Measurements from ENCODE around the gene P4HA2. TPM values are rescaled to one million over a fixed set of nuclear protein-coding genes. Genes with fewer than 3 reads are reported as not detected.

Gene P4HA2
- total RNA-seq, 5 donors from 2014 or later (not counting 1 experiment from before 2014, with no cell fraction given), result 0.50 to 0.99 (median 0.98) TPM; not detected in 2

- H3K4me1 Mint-ChIP-seq, result peaks cover 4 to 19% (median 5%) of the 10 kb centered on the region in 3 donors
- ATAC-seq (replicated peaks in 1 of 4), result no peak
- no peaks in the 10 kb centered on the region for H3K36me3 Mint-ChIP-seq
- H3K36me3 ChIP-seq (ENCODE audit: control insufficient read depth in 2 of 2, extremely low read depth in 1 of 2, insufficient read depth in 1 of 2, low read length in 1 of 2), result no peaks in the 10 kb centered on the region
- peaks cover 0 to 2% of the 10 kb centered on the region in 2 experiments for H3K4me1 ChIP-seq (ENCODE audit: control insufficient read depth in 1 of 2, extremely low read depth in 1 of 2, insufficient read depth in 2 of 2, low read length in 2 of 2)
- DNase-seq, result no peak
- H3K27ac Mint-ChIP-seq, result no peak overlapping the region
- no peaks in the 10 kb centered on the region for H3K9me3 ChIP-seq
- no peaks in the 10 kb centered on the region for H3K9me3 Mint-ChIP-seq
- peaks cover 19 to 21% of the 10 kb centered on the region in 2 donors for H3K27me3 Mint-ChIP-seq
- peaks cover 0 to 12% of the 10 kb centered on the region in 2 experiments for H3K27me3 ChIP-seq (replicated peaks in 1 of 2; ENCODE audit: control insufficient read depth in 2 of 2, extremely low read depth in 1 of 2, insufficient read depth in 2 of 2, low read length in 1 of 2)
- H3K4me3 ChIP-seq (ENCODE audit: control insufficient read depth in 1 of 2, extremely low read depth in 1 of 2, low read length in 1 of 2), result no peak overlapping the region
- H3K4me3 Mint-ChIP-seq, result no peak overlapping the region
- no peak overlapping the region for H3K27ac ChIP-seq (ENCODE audit: low read length)
- ChIA-PET CTCF (no interaction called here), POLR2A (no interaction called here)
- WGBS (ENCODE audit: insufficient coverage), result no CpG with 5 or more reads among the region's 1 CpG
These were observed 5.4 kb upstream of the P4HA2 start for GRCh38 chr5:132233081-132233480.

GRCh38 chr5:132232465-132232864 lies 4.8 kb upstream of the P4HA2 start:
- no peaks in the 10 kb centered on the region for H3K9me3 Mint-ChIP-seq
- H3K4me1 Mint-ChIP-seq, result peaks cover 4 to 19% (median 5%) of the 10 kb centered on the region in 3 donors
- Histone ChIP-seq H3K9me3 (no peaks in the 10 kb centered on the region), H3K27ac (ENCODE audit: low read length) (no peak overlapping the region), H3K27me3 (replicated peaks in 1 of 2; ENCODE audit: control insufficient read depth in 2 of 2, extremely low read depth in 1 of 2, insufficient read depth in 2 of 2, low read length in 1 of 2) (peaks cover 0 to 13% of the 10 kb centered on the region in 2 experiments), H3K4me3 (ENCODE audit: control insufficient read depth in 1 of 2, extremely low read depth in 1 of 2, low read length in 1 of 2) (no peak overlapping the region), H3K36me3 (ENCODE audit: control insufficient read depth in 2 of 2, extremely low read depth in 1 of 2, insufficient read depth in 1 of 2, low read length in 1 of 2) (no peaks in the 10 kb centered on the region), H3K4me1 (ENCODE audit: control insufficient read depth in 1 of 2, extremely low read depth in 1 of 2, insufficient read depth in 2 of 2, low read length in 2 of 2) (peaks cover 0 to 4% of the 10 kb centered on the region in 2 experiments)
- no peak for ATAC-seq (replicated peaks in 1 of 4)
- 77% methylated on average over 2 of the region's 3 CpGs for WGBS (ENCODE audit: insufficient coverage)
- ChIA-PET CTCF (no interaction called here), POLR2A (no interaction called here)
- peaks cover 19 to 21% of the 10 kb centered on the region in 2 donors for H3K27me3 Mint-ChIP-seq
- no peaks in the 10 kb centered on the region for H3K36me3 Mint-ChIP-seq
- H3K27ac Mint-ChIP-seq, result no peak overlapping the region
- DNase-seq, result no peak
- no peak overlapping the region for H3K4me3 Mint-ChIP-seq

GRCh38 chr5:132230871-132231270 lies 3.2 kb upstream of the P4HA2 start:
- Mint-ChIP-seq H3K27me3 (peaks cover 22 to 27% of the 10 kb centered on the region in 2 donors), H3K4me1 (peaks cover 6 to 25% (median 7%) of the 10 kb centered on the region in 3 donors), H3K36me3 (no peaks in the 10 kb centered on the region), H3K27ac (no peak overlapping the region), H3K9me3 (no peaks in the 10 kb centered on the region), H3K4me3 (no peak overlapping the region)
- WGBS (ENCODE audit: insufficient coverage), result 83% methylated on average over 8 of the region's 9 CpGs
- peaks cover 3 to 26% of the 10 kb centered on the region in 2 experiments for H3K27me3 ChIP-seq (replicated peaks in 1 of 2; ENCODE audit: control insufficient read depth in 2 of 2, extremely low read depth in 1 of 2, insufficient read depth in 2 of 2, low read length in 1 of 2)
- ChIA-PET POLR2A (no interaction called here), CTCF (no interaction called here)
- ATAC-seq (replicated peaks in 1 of 4) (no peak), DNase-seq (no peak)
- H3K4me3 ChIP-seq (ENCODE audit: control insufficient read depth in 1 of 2, extremely low read depth in 1 of 2, low read length in 1 of 2), result no peak overlapping the region
- no peaks in the 10 kb centered on the region for H3K36me3 ChIP-seq (ENCODE audit: control insufficient read depth in 2 of 2, extremely low read depth in 1 of 2, insufficient read depth in 1 of 2, low read length in 1 of 2)
- H3K9me3 ChIP-seq, result no peaks in the 10 kb centered on the region
- peaks cover 0 to 10% of the 10 kb centered on the region in 2 experiments for H3K4me1 ChIP-seq (ENCODE audit: control insufficient read depth in 1 of 2, extremely low read depth in 1 of 2, insufficient read depth in 2 of 2, low read length in 2 of 2)
- H3K27ac ChIP-seq (ENCODE audit: low read length), result no peak overlapping the region

- 100% methylated on average over 3 of the region's 5 CpGs for WGBS (ENCODE audit: insufficient coverage)
- no peaks in the 10 kb centered on the region for H3K9me3 ChIP-seq
- Mint-ChIP-seq H3K27ac (no peak overlapping the region), H3K4me3 (peak overlapping the region; percentile 59 to 74 (median 71)), H3K4me1 (peaks cover 16 to 34% (median 16%) of the 10 kb centered on the region in 3 donors), H3K36me3 (no peaks in the 10 kb centered on the region), H3K9me3 (no peaks in the 10 kb centered on the region), H3K27me3 (peaks cover 29 to 33% of the 10 kb centered on the region in 2 donors)
- H3K27ac ChIP-seq (ENCODE audit: low read length), result no peak overlapping the region
- peaks cover 0 to 15% of the 10 kb centered on the region in 2 experiments for H3K4me1 ChIP-seq (ENCODE audit: control insufficient read depth in 1 of 2, extremely low read depth in 1 of 2, insufficient read depth in 2 of 2, low read length in 2 of 2)
- CTCF ChIA-PET, result interaction anchor here in 1 of 2 donors (1.2 kb wide), 1 partner anchor 9 kb away, joined by 4 read pairs; no protein-coding TSS in a partner anchor
- H3K4me3 ChIP-seq (ENCODE audit: control insufficient read depth in 1 of 2, extremely low read depth in 1 of 2, low read length in 1 of 2), result no peak overlapping the region
- POLR2A ChIA-PET, result no interaction called here
- H3K36me3 ChIP-seq (ENCODE audit: control insufficient read depth in 2 of 2, extremely low read depth in 1 of 2, insufficient read depth in 1 of 2, low read length in 1 of 2), result no peaks in the 10 kb centered on the region
- ATAC-seq (replicated peaks in 1 of 4) (no peak), DNase-seq (no peak)
- peaks cover 3 to 32% of the 10 kb centered on the region in 2 experiments for H3K27me3 ChIP-seq (replicated peaks in 1 of 2; ENCODE audit: control insufficient read depth in 2 of 2, extremely low read depth in 1 of 2, insufficient read depth in 2 of 2, low read length in 1 of 2)
These were observed 1.6 kb upstream of the P4HA2 start for GRCh38 chr5:132229236-132229635.

GRCh38 chr5:132228241-132229035 lies 785 bp upstream of the P4HA2 start:
- no peaks in the 10 kb centered on the region for H3K9me3 Mint-ChIP-seq
- Histone ChIP-seq H3K4me1 (ENCODE audit: control insufficient read depth in 1 of 2, extremely low read depth in 1 of 2, insufficient read depth in 2 of 2, low read length in 2 of 2) (peaks cover 0 to 15% of the 10 kb centered on the region in 2 experiments), H3K27ac (ENCODE audit: low read length) (no peak overlapping the region), H3K27me3 (replicated peaks in 1 of 2; ENCODE audit: control insufficient read depth in 2 of 2, extremely low read depth in 1 of 2, insufficient read depth in 2 of 2, low read length in 1 of 2) (peaks cover 3 to 32% of the 10 kb centered on the region in 2 experiments), H3K36me3 (ENCODE audit: control insufficient read depth in 2 of 2, extremely low read depth in 1 of 2, insufficient read depth in 1 of 2, low read length in 1 of 2) (no peaks in the 10 kb centered on the region), H3K9me3 (no peaks in the 10 kb centered on the region), H3K4me3 (ENCODE audit: control insufficient read depth in 1 of 2, extremely low read depth in 1 of 2, low read length in 1 of 2) (peak overlapping the region; percentile 7 to 52)
- ChIA-PET POLR2A (no interaction called here), CTCF (interaction anchor here in 1 of 2 donors (1.2 kb wide), 1 partner anchor 10 kb away, joined by 4 read pairs; no protein-coding TSS in a partner anchor)
- ATAC-seq (replicated peaks in 1 of 4) (no peak), DNase-seq (no peak)
- no peak overlapping the region for H3K27ac Mint-ChIP-seq
- H3K4me3 Mint-ChIP-seq, result peak overlapping the region in 2 of 3 donors; percentile 71 to 74
- H3K27me3 Mint-ChIP-seq, result peaks cover 29 to 33% of the 10 kb centered on the region in 2 donors
- 95% methylated on average over 19 of the region's 27 CpGs for WGBS (ENCODE audit: insufficient coverage)
- H3K36me3 Mint-ChIP-seq, result no peaks in the 10 kb centered on the region
- peaks cover 16 to 34% (median 16%) of the 10 kb centered on the region in 3 donors for H3K4me1 Mint-ChIP-seq

GRCh38 chr5:132227235-132227484 lies 493 bp downstream of the P4HA2 start:
- Histone ChIP-seq H3K27me3 (replicated peaks in 1 of 2; ENCODE audit: control insufficient read depth in 2 of 2, extremely low read depth in 1 of 2, insufficient read depth in 2 of 2, low read length in 1 of 2) (peaks cover 3 to 32% of the 10 kb centered on the region in 2 experiments), H3K4me1 (ENCODE audit: control insufficient read depth in 1 of 2, extremely low read depth in 1 of 2, insufficient read depth in 2 of 2, low read length in 2 of 2) (peaks cover 0 to 15% of the 10 kb centered on the region in 2 experiments), H3K9me3 (no peaks in the 10 kb centered on the region), H3K4me3 (ENCODE audit: control insufficient read depth in 1 of 2, extremely low read depth in 1 of 2, low read length in 1 of 2) (peak overlapping the region; percentile 23 to 52), H3K36me3 (ENCODE audit: control insufficient read depth in 2 of 2, extremely low read depth in 1 of 2, insufficient read depth in 1 of 2, low read length in 1 of 2) (no peaks in the 10 kb centered on the region), H3K27ac (ENCODE audit: low read length) (no peak overlapping the region)
- Mint-ChIP-seq H3K4me3 (peak overlapping the region in 1 of 3 donors; percentile 74), H3K27me3 (peaks cover 29 to 33% of the 10 kb centered on the region in 2 donors), H3K4me1 (peaks cover 16 to 36% (median 16%) of the 10 kb centered on the region in 3 donors), H3K27ac (no peak overlapping the region), H3K36me3 (no peaks in the 10 kb centered on the region), H3K9me3 (no peaks in the 10 kb centered on the region)
- no peak for ATAC-seq (replicated peaks in 1 of 4)
- ChIA-PET CTCF (no interaction called here), POLR2A (no interaction called here)
- no peak for DNase-seq
- 9% methylated on average over 13 of the region's 13 CpGs for WGBS (ENCODE audit: insufficient coverage)

Data from T-cell (primary cell).